C4-2B (cell line): Measurements from ENCODE around the gene ADAM12.

Experiments used
- ZFX ChIP-seq: fragments of 450-650 bp; IDR thresholded peaks from 2 replicates; pipeline ENCODE4 v1.6.1; 2017
- TF ChIP-seq, protein P1 (sequence below): fragments of 450-650 bp; conservative IDR thresholded peaks from 2 replicates; pipeline ENCODE4 v1.5.1; 2017; ENCODE audit warnings: mild to moderate bottlenecking

- TF ChIP-seq, protein P1, sequence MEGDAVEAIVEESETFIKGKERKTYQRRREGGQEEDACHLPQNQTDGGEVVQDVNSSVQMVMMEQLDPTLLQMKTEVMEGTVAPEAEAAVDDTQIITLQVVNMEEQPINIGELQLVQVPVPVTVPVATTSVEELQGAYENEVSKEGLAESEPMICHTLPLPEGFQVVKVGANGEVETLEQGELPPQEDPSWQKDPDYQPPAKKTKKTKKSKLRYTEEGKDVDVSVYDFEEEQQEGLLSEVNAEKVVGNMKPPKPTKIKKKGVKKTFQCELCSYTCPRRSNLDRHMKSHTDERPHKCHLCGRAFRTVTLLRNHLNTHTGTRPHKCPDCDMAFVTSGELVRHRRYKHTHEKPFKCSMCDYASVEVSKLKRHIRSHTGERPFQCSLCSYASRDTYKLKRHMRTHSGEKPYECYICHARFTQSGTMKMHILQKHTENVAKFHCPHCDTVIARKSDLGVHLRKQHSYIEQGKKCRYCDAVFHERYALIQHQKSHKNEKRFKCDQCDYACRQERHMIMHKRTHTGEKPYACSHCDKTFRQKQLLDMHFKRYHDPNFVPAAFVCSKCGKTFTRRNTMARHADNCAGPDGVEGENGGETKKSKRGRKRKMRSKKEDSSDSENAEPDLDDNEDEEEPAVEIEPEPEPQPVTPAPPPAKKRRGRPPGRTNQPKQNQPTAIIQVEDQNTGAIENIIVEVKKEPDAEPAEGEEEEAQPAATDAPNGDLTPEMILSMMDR: no peak
- no peak for TF ChIP-seq ZFX
These were observed 133.0 kb downstream of the ADAM12 start for GRCh38 chr10:126255313-126255712.
